ENCODE data around the gene CEMIP.

Gene CEMIP

GRCh38 chr15:80926126-80926525, 147.0 kb downstream of the CEMIP start (continued):
- no peak for TF ChIP-seq PRDM10 (tag by site-specific recombination; IDR thresholded peaks at IDR 0.05)
- TF ChIP-seq RBAK (tag by site-specific recombination; IDR thresholded peaks at IDR 0.05), result no peak
- no peak for TF ChIP-seq ZNF571 (tag by site-specific recombination; IDR thresholded peaks at IDR 0.05)
- no peak for TF ChIP-seq ATF2 (tag by site-specific recombination; IDR thresholded peaks at IDR 0.05; ENCODE audit: low read depth)
- TF ChIP-seq, protein P1, sequence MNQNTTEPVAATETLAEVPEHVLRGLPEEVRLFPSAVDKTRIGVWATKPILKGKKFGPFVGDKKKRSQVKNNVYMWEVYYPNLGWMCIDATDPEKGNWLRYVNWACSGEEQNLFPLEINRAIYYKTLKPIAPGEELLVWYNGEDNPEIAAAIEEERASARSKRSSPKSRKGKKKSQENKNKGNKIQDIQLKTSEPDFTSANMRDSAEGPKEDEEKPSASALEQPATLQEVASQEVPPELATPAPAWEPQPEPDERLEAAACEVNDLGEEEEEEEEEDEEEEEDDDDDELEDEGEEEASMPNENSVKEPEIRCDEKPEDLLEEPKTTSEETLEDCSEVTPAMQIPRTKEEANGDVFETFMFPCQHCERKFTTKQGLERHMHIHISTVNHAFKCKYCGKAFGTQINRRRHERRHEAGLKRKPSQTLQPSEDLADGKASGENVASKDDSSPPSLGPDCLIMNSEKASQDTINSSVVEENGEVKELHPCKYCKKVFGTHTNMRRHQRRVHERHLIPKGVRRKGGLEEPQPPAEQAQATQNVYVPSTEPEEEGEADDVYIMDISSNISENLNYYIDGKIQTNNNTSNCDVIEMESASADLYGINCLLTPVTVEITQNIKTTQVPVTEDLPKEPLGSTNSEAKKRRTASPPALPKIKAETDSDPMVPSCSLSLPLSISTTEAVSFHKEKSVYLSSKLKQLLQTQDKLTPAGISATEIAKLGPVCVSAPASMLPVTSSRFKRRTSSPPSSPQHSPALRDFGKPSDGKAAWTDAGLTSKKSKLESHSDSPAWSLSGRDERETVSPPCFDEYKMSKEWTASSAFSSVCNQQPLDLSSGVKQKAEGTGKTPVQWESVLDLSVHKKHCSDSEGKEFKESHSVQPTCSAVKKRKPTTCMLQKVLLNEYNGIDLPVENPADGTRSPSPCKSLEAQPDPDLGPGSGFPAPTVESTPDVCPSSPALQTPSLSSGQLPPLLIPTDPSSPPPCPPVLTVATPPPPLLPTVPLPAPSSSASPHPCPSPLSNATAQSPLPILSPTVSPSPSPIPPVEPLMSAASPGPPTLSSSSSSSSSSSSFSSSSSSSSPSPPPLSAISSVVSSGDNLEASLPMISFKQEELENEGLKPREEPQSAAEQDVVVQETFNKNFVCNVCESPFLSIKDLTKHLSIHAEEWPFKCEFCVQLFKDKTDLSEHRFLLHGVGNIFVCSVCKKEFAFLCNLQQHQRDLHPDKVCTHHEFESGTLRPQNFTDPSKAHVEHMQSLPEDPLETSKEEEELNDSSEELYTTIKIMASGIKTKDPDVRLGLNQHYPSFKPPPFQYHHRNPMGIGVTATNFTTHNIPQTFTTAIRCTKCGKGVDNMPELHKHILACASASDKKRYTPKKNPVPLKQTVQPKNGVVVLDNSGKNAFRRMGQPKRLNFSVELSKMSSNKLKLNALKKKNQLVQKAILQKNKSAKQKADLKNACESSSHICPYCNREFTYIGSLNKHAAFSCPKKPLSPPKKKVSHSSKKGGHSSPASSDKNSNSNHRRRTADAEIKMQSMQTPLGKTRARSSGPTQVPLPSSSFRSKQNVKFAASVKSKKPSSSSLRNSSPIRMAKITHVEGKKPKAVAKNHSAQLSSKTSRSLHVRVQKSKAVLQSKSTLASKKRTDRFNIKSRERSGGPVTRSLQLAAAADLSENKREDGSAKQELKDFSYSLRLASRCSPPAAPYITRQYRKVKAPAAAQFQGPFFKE (tag by site-specific recombination; IDR thresholded peaks at IDR 0.05; ENCODE audit: borderline replicate concordance), result no peak
- no peak for TF ChIP-seq ZNF266 (tag by site-specific recombination; IDR thresholded peaks at IDR 0.05; ENCODE audit: low read depth)
- no peak for TF ChIP-seq ZNF677 (tag by site-specific recombination; IDR thresholded peaks at IDR 0.05)

- Histone ChIP-seq H3K36me3 (ENCODE audit: control insufficient read depth in 2 of 2, insufficient read depth in 1 of 2, low read length in 2 of 2) (no peaks in the 10 kb centered on the region), H3K9me3 (ENCODE audit: control insufficient read depth, insufficient read depth, low read depth, low read length) (no peaks in the 10 kb centered on the region), H3K4me1 (ENCODE audit: control insufficient read depth, insufficient read depth, low read length) (no peaks in the 10 kb centered on the region), H3K27ac (ENCODE audit: extremely low read depth, low read depth, low read length) (no peak overlapping the region), H3K4me3 (ENCODE audit: low read depth, low read length) (no peak overlapping the region)
- CTCF ChIA-PET, result interaction anchor here (0.7 to 1.0 kb wide), 3 partner anchors 146 to 620 kb away, joined by 3 to 4 read pairs (median 3); partner anchors contain the start of gene CEMIP
- POLR2A ChIA-PET, result no interaction called here
- peak; percentile 35; the same call in 1 of the 2 replicates for TF ChIP-seq SCRT2 (tag by site-specific recombination; IDR thresholded peaks at IDR 0.05)
- no peak for TF ChIP-seq ZSCAN30 (tag by site-specific recombination; IDR thresholded peaks at IDR 0.05)
Observed at GRCh38 chr15:80929225-80929624, 150.1 kb downstream of the CEMIP start.

DNA sequence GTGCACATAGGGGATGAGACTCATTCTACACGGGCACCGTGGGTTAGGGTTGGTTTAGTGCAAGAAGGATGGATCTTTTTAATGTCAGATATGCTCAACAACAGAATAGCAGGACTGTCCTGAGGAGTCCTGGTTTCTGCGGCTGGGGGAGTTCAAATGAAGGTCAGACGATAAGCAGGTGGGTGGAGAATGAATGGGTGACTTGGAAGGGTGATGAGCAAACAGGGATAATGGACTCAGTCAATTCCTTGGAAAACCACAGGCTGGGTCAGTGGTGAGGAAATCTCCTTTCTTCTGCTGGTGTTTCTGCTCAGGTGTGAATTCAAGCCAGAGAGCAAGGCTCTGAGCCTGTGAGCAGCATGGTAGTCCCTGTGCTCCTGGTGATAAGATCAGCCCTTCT, 150.5 kb downstream of the CEMIP start:
- ChIA-PET POLR2A (no interaction called here), CTCF (interaction anchor here (1.0 kb wide), 1 partner anchor 150 kb away, joined by 3 read pairs; the partner anchor contains the start of gene CEMIP)
- Histone ChIP-seq H3K27ac (ENCODE audit: extremely low read depth, low read depth, low read length) (no peak overlapping the region), H3K36me3 (ENCODE audit: control insufficient read depth in 2 of 2, insufficient read depth in 1 of 2, low read length in 2 of 2) (no peaks in the 10 kb centered on the region), H3K4me3 (ENCODE audit: low read depth, low read length) (no peak overlapping the region), H3K9me3 (ENCODE audit: control insufficient read depth, insufficient read depth, low read depth, low read length) (no peaks in the 10 kb centered on the region), H3K4me1 (ENCODE audit: control insufficient read depth, insufficient read depth, low read length) (no peaks in the 10 kb centered on the region)
- TF ChIP-seq, protein P2, sequence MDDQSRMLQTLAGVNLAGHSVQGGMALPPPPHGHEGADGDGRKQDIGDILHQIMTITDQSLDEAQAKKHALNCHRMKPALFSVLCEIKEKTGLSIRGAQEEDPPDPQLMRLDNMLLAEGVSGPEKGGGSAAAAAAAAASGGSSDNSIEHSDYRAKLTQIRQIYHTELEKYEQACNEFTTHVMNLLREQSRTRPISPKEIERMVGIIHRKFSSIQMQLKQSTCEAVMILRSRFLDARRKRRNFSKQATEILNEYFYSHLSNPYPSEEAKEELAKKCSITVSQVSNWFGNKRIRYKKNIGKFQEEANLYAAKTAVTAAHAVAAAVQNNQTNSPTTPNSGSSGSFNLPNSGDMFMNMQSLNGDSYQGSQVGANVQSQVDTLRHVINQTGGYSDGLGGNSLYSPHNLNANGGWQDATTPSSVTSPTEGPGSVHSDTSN (CRISPR knock-in tag; IDR thresholded peaks at IDR 0.05), result no peak
- TF ChIP-seq ZNF223 (tag by site-specific recombination; IDR thresholded peaks at IDR 0.05) (no peak), ZNF37A (tag by site-specific recombination; IDR thresholded peaks at IDR 0.05) (no peak), ZNF112 (tag by site-specific recombination; IDR thresholded peaks at IDR 0.05) (no peak), HOXD13 (CRISPR knock-in tag; IDR thresholded peaks at IDR 0.05; ENCODE audit: borderline replicate concordance) (no peak), ZNF169 (tag by site-specific recombination; IDR thresholded peaks at IDR 0.05) (no peak), HOXA7 (CRISPR knock-in tag; IDR thresholded peaks at IDR 0.05; ENCODE audit: borderline replicate concordance) (no peak), ZNF544 (tag by site-specific recombination; IDR thresholded peaks at IDR 0.05) (no peak), ZBTB1 (tag by site-specific recombination; IDR thresholded peaks at IDR 0.05) (no peak), ZSCAN30 (tag by site-specific recombination; IDR thresholded peaks at IDR 0.05) (no peak), ZNF521 (tag by site-specific recombination; IDR thresholded peaks at IDR 0.05) (no peak)
- TF ChIP-seq, protein P3, sequence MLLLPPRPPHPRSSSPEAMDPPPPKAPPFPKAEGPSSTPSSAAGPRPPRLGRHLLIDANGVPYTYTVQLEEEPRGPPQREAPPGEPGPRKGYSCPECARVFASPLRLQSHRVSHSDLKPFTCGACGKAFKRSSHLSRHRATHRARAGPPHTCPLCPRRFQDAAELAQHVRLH (tag by site-specific recombination; IDR thresholded peaks at IDR 0.05), result no peak

All from HEK293 (cell line).